Skin of body (tissue), 2 donors: ENCODE results near the gene ZSWIM6. TPM values are rescaled to one million over a fixed set of nuclear protein-coding genes. Genes with fewer than 3 reads are reported as not detected.

ENCODE experiments used
- DNase-seq: peaks from one replicate; lab custom pipeline; 2025; lab: John Stamatoyannopoulos, UW
- total RNA-seq: library from RNA; depleted of rRNA; stranded (reverse); fragments of >200 nt; gene quantifications from one replicate; pipeline ENCODE4 v1.2.3, GENCODE V29; 2014

Gene ZSWIM6
- 10.1 TPM for total RNA-seq

DNA sequence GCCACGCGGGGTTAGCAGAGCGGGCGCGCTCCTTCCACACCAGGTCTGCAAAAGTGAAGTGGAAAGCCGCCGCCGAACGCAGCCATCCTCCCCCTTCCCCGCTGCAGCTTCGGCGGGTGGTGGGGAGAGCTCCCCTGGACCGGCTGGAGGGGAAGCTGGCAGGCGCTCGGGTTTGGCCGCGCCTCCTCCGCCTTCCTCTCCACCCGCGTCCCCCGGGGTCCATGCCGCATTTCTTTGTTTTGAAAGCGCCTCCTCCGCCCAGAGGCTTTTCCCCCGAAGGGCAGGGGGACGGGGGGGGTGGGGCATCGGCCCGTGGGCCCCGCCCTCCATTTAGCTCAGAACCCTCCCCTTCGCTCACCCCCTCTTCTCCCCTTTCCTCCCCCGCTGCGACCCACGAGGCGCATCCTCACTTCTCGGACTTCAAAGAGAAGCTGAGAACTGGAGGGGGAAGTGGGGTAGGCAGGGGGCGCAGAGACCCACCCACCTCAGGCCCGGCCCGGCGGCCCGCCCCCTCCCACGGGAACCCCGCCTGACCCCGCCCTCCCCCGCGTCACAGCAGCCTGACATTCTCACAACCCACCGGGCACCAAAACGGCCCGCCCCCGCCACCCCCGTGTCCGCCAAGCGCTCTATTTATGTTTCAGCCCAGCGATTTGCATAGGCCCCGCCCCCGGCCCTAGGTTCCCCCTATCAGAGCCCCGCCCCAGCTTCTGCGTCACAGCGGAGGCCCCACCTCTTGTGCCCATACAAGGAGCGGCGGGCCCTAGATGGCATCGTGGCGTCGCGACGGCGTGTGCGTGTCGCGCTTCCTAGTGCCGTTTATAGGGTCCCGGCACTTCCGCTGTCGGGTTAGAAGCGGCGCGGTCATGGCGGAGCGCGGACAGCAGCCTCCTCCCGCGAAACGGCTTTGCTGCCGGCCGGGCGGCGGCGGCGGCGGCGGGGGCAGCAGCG is at the start of gene ZSWIM6:
Gene ZSWIM6 (plus strand): TSS at position 852 of the 951 bp plus-strand sequence. CDS start 15 bp downstream, at position 867.
- peak; percentile 99 for DNase-seq

- DNase-seq = no peak
Observed at GRCh38 chr5:61283471-61283870, 48.6 kb upstream of the ZSWIM6 start.

GRCh38 chr5:61285531-61285930 is 46.5 kb upstream of the ZSWIM6 start:
- no peak for DNase-seq

DNA sequence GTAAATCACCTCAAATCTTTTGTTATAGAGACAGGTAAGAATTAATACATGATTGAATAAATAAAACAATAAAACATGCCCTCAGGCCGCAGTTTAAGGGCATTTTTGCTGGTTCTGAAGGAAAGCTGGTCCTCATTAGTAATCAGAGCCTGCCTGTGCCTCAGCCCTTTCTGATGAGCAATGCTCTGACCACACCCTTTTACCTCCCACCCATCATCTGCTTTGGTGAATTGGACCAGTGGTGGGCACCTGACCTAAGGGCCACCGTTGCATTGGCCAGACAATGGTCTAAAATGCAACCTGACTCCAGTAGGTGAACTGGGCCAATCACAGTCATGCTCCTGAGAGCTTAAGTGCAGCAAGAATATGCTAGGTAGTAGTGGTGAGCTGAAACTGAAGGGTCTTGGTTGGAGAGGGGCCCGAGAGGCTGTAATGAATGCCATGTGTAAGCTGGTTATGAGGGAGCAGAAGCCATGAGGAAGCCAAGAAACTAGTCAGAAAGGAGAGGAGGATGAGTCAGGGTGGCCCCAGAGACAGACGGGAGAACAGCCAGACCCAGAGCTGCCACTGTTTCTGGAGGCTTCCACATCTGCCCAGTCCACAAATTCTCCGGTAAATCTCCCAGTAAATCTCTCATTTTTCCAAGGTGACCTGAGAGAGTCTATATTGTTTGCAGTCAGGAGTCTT is 45.5 kb upstream of the ZSWIM6 start:
- DNase-seq = no peak

DNA sequence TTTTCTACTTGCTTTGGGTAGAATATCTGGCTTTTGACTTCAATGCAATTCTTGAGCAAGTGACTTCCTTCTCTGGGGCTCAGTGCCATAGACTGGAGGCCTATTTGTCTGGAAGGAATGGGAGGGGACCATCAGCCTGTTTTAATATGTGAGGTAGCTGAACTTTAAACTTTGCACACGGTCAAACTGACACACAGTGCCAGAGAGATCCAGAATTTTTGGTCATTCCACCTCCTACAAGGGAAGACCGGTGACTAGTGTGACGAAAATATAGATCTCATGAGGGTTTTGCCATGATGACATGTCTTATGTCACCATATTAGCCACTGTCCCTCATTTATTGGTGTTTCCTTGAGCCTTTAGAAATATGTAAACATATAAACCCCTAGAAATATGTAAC is 44.6 kb upstream of the ZSWIM6 start:
- DNase-seq = no peak

GRCh38 chr5:61289241-61289640 is 42.8 kb upstream of the ZSWIM6 start:
- DNase-seq = no peak

DNA sequence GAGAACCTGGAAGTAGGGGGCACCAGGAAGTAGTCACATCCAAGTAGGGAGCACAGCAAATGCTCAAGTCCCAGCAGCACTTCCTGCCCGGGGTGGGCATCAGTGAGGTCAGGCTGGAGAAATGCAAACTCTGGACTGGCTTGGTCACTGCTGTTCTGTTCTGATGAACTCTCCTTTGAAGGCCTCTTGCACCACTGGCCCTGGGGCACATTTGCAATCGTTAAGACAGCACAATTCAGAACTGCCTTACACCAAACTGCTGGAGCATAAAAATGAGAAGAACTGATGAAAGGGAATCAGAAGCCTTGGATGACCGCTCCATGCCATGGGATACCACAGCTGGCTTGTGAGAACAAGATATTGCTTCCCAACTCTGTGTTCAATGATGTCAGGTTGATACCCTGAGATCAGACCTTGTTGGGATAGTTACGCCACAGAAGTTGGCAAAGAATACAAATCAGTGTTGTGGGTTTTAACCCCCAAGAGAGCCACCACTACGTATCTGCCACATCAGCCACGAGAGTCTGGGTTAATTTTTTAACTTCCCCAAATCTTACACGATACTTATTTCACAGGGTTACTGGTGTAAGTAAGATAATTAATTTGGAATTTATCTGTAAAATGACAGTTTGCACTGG is 42.3 kb upstream of the ZSWIM6 start:
- no peak for DNase-seq

- no peak for DNase-seq
Observed at GRCh38 chr5:61290791-61291210, 41.3 kb upstream of the ZSWIM6 start.

GRCh38 chr5:61292062-61292657 is 39.9 kb upstream of the ZSWIM6 start:
- no peak for DNase-seq

- DNase-seq = no peak
Observed at GRCh38 chr5:61293071-61293470, 39.0 kb upstream of the ZSWIM6 start.

DNA sequence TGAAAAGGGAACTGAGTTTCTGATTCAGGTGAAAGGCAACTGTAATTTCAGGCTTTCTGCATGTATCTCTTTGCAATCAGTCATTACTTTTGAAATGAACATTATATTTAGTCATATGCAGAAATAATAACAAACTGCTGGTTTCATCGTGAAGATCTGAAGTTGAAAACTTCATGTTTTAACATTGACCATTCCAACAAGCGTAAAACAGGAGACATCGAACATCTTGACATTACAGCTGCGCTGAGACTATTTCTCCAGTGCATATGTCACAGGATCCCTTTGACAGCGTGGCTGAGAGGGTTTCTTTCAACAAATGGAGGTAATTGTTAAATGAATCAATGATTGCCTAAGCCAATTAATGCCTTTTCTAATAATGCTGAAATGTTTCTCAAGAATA is 38.2 kb upstream of the ZSWIM6 start:
- DNase-seq = no peak

DNA sequence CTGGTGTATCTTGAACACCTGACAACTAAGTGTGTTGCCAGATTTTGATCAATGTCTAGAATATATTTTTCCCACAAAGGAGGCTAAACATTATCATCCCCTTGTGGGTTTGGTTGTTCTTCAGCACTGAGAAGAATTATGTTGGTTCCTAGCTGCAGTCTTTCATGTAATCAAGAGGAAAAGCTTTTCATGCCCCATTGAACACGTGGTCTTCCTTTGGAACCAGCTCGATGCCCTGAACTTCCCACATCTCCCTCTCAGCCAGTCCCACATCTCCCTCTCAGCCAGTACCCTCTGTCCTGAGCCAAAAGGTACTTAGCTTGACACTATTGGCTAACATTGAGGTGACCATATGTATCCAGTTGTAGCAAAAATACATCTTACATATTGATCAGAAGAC is 36.7 kb upstream of the ZSWIM6 start:
- DNase-seq = no peak

DNA sequence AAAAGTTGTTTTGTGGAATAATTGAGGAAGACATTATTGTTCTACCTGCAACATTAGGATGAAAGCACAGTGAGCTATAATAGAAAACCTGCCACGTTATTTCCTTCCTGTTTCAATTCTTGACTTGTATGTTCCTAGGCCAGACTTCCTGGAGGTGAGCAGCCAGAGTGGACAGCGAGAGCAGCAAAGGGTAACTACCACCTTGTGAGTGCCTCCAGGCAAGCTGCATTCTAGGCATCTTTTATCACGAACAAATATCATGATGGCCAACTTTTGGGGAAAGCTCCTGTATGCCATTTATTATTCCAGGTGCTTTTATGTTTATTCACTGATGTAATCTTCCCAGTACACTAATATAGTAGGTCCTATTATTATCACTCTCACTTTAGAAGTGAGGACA is 34.0 kb upstream of the ZSWIM6 start:
- DNase-seq = no peak

- DNase-seq = no peak
Observed at GRCh38 chr5:61298580-61298979, 33.5 kb upstream of the ZSWIM6 start.

GRCh38 chr5:61299261-61299681 is 32.8 kb upstream of the ZSWIM6 start:
- DNase-seq = no peak

GRCh38 chr5:61301341-61302199 is 30.5 kb upstream of the ZSWIM6 start:
- DNase-seq = peak; percentile 38

DNA sequence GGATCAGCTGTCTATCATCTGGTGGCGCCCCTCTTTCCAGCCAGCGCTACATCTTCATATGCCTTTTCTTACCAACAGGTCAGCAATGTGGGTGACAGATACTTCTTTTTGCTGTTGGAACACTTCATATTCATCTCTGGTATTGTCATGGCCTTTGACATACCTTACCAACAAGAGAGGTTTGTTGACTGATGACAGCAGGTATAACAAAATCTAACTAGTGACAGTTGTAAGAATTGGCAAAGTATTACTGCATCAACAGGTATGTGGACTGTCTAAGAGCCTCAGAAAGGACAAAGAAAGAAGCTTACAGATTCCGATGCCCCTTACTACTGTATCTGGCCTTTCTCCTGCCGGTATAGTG is 29.9 kb upstream of the ZSWIM6 start:
- DNase-seq = no peak

DNA sequence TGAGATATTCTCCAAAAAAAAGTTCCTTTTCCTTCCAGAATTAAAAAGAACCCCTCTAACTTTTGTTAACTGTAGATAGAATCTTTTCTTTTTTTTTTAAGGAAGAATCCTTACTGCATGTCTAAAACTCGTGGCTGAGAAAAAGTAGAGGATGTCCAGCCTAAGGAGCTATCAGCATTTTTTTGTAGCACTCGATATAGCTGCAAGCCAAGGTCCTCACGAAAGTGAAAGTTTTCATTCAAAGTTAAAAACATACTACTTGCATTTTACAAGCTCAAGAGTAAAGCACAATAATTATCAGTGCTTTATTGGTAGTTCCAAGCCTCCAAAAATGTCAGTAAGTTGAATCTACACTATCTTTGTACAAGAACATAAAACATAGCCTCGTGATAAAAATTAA is 28.7 kb upstream of the ZSWIM6 start:
- DNase-seq = no peak

GRCh38 chr5:61304590-61305381 is 27.3 kb upstream of the ZSWIM6 start:
- no peak for DNase-seq

DNA sequence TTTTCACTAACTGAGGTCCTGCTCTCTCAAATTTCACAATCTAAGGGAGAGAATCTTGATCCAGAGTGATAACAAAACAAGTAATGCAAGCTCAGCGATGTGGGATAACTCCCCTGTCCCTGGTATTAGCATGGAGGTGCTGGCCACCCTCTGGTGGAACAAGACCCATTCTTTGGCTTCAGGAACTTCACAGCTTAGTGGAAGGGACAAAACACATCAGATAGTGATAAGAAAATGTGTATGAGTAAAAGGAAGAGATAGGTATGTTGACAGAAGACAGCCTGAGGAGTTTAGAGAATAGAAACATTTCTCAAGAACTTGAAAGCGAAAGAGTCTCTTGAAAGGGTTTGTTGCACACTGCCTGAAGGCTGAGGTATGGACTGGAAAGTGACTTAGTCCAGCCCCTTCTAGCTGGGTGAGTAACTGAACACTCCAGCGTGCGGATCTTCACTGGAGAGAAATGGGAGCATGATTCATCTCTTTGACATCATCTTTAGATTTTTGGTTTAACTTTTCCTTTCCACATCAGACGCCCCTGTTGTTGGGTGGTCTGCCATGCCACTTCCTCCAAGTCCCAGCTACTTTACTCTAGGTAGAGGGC is 25.4 kb upstream of the ZSWIM6 start:
- no peak for DNase-seq
